GM23338 (cell line): ENCODE data around the gene HMCES. TPM values are rescaled to one million over a fixed set of nuclear protein-coding genes. Genes with fewer than 3 reads are reported as not detected.

Experiments used
- ATAC-seq: fragments of 200-7000 bp; cut with Tn5 transposase; 3 replicates; pipeline ENCODE4 v1.9.1; 2020
- DNase-seq: peaks from one replicate; pipeline ENCODE4 v3.0.0-alpha.2; 2015; ENCODE audit warnings: low spot score
- H2AFZ ChIP-seq: fragments of 200-600 bp; sonication (generic); 2 replicates; pipeline ENCODE4 v1.8.0; 2016; ENCODE audit warnings: antibody characterized with exemption, mild to moderate bottlenecking, moderate library complexity
- H3F3A ChIP-seq: fragments of 200-600 bp; sonication (generic); replicated peaks from 2 replicates; pipeline ENCODE4 v1.8.0; 2017; ENCODE audit warnings: antibody characterized with exemption, mixed run types, low read depth
- H3K27ac ChIP-seq: fragments of 200-600 bp; sonication (generic); 2 replicates; pipeline ENCODE4 v1.6.1; 2016; ENCODE audit warnings: low read depth
- H3K27me3 ChIP-seq: fragments of 200-600 bp; sonication (generic); 2 replicates; pipeline ENCODE4 v1.8.0; 2016; ENCODE audit warnings: mild to moderate bottlenecking, mixed run types, moderate library complexity; ENCODE audit not compliant: insufficient read depth
- H3K36me3 ChIP-seq: fragments of 200-600 bp; sonication (generic); 2 replicates; pipeline ENCODE4 v1.8.0; 2016; ENCODE audit warnings: mild to moderate bottlenecking; ENCODE audit not compliant: insufficient read depth
- H3K4me1 ChIP-seq: fragments of 200-600 bp; sonication (generic); 2 replicates; pipeline ENCODE4 v1.8.0; 2016; ENCODE audit warnings: mild to moderate bottlenecking, moderate library complexity; ENCODE audit not compliant: insufficient read depth
- H3K4me2 ChIP-seq: fragments of 200-600 bp; sonication (generic); 2 replicates; pipeline ENCODE4 v1.7.1; 2017; ENCODE audit warnings: mixed run types
- H3K4me3 ChIP-seq: fragments of 200-600 bp; sonication (generic); 2 replicates; pipeline ENCODE4 v1.6.1; 2016; ENCODE audit warnings: mixed run types
- H3K79me2 ChIP-seq: fragments of 200-600 bp; sonication (generic); replicated peaks from 2 replicates; pipeline ENCODE4 v1.8.0; 2017; ENCODE audit warnings: mild to moderate bottlenecking; ENCODE audit not compliant: insufficient read depth
- H3K9me2 ChIP-seq: fragments of 200-600 bp; sonication (generic); 2 replicates; pipeline ENCODE4 v1.8.0; 2017; ENCODE audit not compliant: insufficient read depth
- H4K20me1 ChIP-seq: fragments of 200-600 bp; sonication (generic); replicated peaks from 2 replicates; pipeline ENCODE4 v1.8.0; 2017; ENCODE audit warnings: mild to moderate bottlenecking; ENCODE audit not compliant: insufficient read depth
- H3K27ac Mint-ChIP-seq: 2 replicates; pipeline ENCODE4 v1.8.0; 2020; ENCODE audit warnings: inconsistent platforms, mild to moderate bottlenecking, moderate library complexity, mixed read lengths
- H3K27me3 Mint-ChIP-seq: 3 replicates; pipeline ENCODE4 v1.8.0; 2022; ENCODE audit warnings: low read depth, mild to moderate bottlenecking, moderate library complexity, mixed read lengths, inconsistent platforms; ENCODE audit not compliant: insufficient read depth, poor library complexity
- H3K36me3 Mint-ChIP-seq: 3 replicates; pipeline ENCODE4 v1.8.0; 2021; ENCODE audit warnings: low read depth, mild to moderate bottlenecking, inconsistent platforms, moderate library complexity, mixed read lengths
- H3K4me1 Mint-ChIP-seq: 3 replicates; pipeline ENCODE4 v1.8.0; 2020; ENCODE audit warnings: mild to moderate bottlenecking, inconsistent platforms, mixed read lengths
- H3K4me3 Mint-ChIP-seq: 3 replicates; pipeline ENCODE4 v1.8.0; 2021; ENCODE audit warnings: moderate library complexity, mild to moderate bottlenecking, inconsistent platforms, mixed read lengths
- H3K9me3 Mint-ChIP-seq: 3 replicates; pipeline ENCODE4 v1.8.0; 2020; ENCODE audit warnings: moderate library complexity, mild to moderate bottlenecking, inconsistent platforms, mixed read lengths
- CREB1 ChIP-seq: fragments of 250-450 bp; sonication (Bioruptor Pico); IDR thresholded peaks from 2 replicates; pipeline ENCODE4 v1.5.0; 2020; ENCODE audit warnings: low read depth, mild to moderate bottlenecking, moderate library complexity
- CTCF ChIP-seq, 2 experiments: fragments of 200-600 bp in 1 of 2; sonication (generic) in 1 of 2; conservative IDR thresholded peaks; 2 replicates each; pipeline versions ENCODE4 v1.5.1 to v1.6.1; 2016 to 2017; ENCODE audit warnings: antibody characterized with exemption in 2 of 2, low read depth in 2 of 2, mild to moderate bottlenecking in 2 of 2, moderate library complexity in 1 of 2
- EZH2phosphoT487 ChIP-seq: fragments of 200-600 bp; sonication (generic); IDR thresholded peaks from one replicate; pipeline ENCODE4 v1.8.1; 2018; ENCODE audit warnings: antibody characterized with exemption; ENCODE audit not compliant: unreplicated experiment
- JUNB ChIP-seq: IDR thresholded peaks from one replicate; pipeline ENCODE4 v1.6.1; 2016; ENCODE audit warnings: antibody characterized with exemption; ENCODE audit not compliant: unreplicated experiment
- NANOG ChIP-seq: IDR thresholded peaks from 2 replicates; pipeline ENCODE4 v1.6.1; 2016; ENCODE audit warnings: antibody characterized with exemption, borderline replicate concordance
- POLR2AphosphoS5 ChIP-seq: IDR thresholded peaks from 2 replicates; pipeline ENCODE4 v1.6.1; 2016; ENCODE audit warnings: antibody characterized with exemption, low read depth
- REST ChIP-seq: IDR thresholded peaks from one replicate; pipeline ENCODE4 v1.6.1; 2018; ENCODE audit warnings: antibody characterized with exemption; ENCODE audit not compliant: unreplicated experiment
- STAT1 ChIP-seq: IDR thresholded peaks from one replicate; pipeline ENCODE4 v1.6.1; 2016; ENCODE audit warnings: antibody characterized with exemption; ENCODE audit not compliant: unreplicated experiment
- ZNF114 ChIP-seq: fragments of 250-450 bp; sonication (Bioruptor Pico); IDR thresholded peaks from 2 replicates; pipeline ENCODE4 v1.5.0; 2020; ENCODE audit warnings: mild to moderate bottlenecking, moderate library complexity
- ZNF331 ChIP-seq: fragments of 250-450 bp; sonication (Bioruptor Pico); IDR thresholded peaks from 2 replicates; pipeline ENCODE4 v1.5.0; 2020; ENCODE audit warnings: low read depth, mild to moderate bottlenecking, moderate library complexity
- polyA plus RNA-seq: library from polyadenylated mRNA; unstranded; fragments of >200 nt; fragmentation: Nextera tagmentation; extraction: Ambion mirVana; gene quantifications from 2 replicates; pipeline ENCODE4 v1.2.1, GENCODE V29; 2016
- total RNA-seq: library from RNA; depleted of rRNA; stranded (reverse); fragments of >200 nt; shearing (Covaris generic); gene quantifications from 2 replicates; pipeline ENCODE4 v1.2.3, GENCODE V29; 2014

The HMCES gene
- total and polyA plus RNA-seq, 2 experiments from 2014 or later = 36.5 to 44.5 TPM

GRCh38 chr3:129234441-129234840, 44.2 kb upstream of the HMCES start:
- ATAC-seq = no peak

GRCh38 chr3:129235344-129235917, 43.2 kb upstream of the HMCES start:
- Histone ChIP-seq H4K20me1 (no peaks in the 10 kb centered on the region), H2AFZ (no peak overlapping the region), H3K27ac (no peak overlapping the region), H3F3A (no peaks in the 10 kb centered on the region), H3K4me1 (no peaks in the 10 kb centered on the region), H3K79me2 (no peaks in the 10 kb centered on the region), H3K4me2 (no peak overlapping the region), H3K27me3 (no peaks in the 10 kb centered on the region), H3K9me2 (no peaks in the 10 kb centered on the region), H3K36me3 (no peaks in the 10 kb centered on the region), H3K4me3 (no peak overlapping the region)
- H3K4me1 Mint-ChIP-seq = peaks cover 12% of the 10 kb centered on the region
- DNase-seq (no peak), ATAC-seq (no peak)
- TF ChIP-seq EZH2phosphoT487 (no peak), NANOG (no peak), REST (no peak), ZNF114 (CRISPR knock-in tag) (no peak), POLR2AphosphoS5 (no peak), JUNB (no peak)
- H3K27me3 Mint-ChIP-seq = peaks cover 14% of the 10 kb centered on the region
- H3K9me3 Mint-ChIP-seq = no peaks in the 10 kb centered on the region
- H3K4me3 Mint-ChIP-seq = no peak overlapping the region
- no peaks in the 10 kb centered on the region for H3K36me3 Mint-ChIP-seq
- no peak overlapping the region for H3K27ac Mint-ChIP-seq

More at GRCh38 chr3:129234441-129234840, 44.2 kb upstream of the HMCES start:
- Histone ChIP-seq H3K9me2 (no peaks in the 10 kb centered on the region), H3K4me2 (no peak overlapping the region), H3K27me3 (no peaks in the 10 kb centered on the region), H3K4me1 (no peaks in the 10 kb centered on the region), H3F3A (no peaks in the 10 kb centered on the region), H4K20me1 (no peaks in the 10 kb centered on the region), H3K79me2 (no peaks in the 10 kb centered on the region), H2AFZ (no peak overlapping the region), H3K36me3 (no peaks in the 10 kb centered on the region), H3K4me3 (no peak overlapping the region), H3K27ac (no peak overlapping the region)
- peaks cover 13% of the 10 kb centered on the region for H3K27me3 Mint-ChIP-seq
- DNase-seq = no peak
- no peaks in the 10 kb centered on the region for H3K36me3 Mint-ChIP-seq
- H3K9me3 Mint-ChIP-seq = no peaks in the 10 kb centered on the region
- H3K27ac Mint-ChIP-seq = no peak overlapping the region
- TF ChIP-seq STAT1 (no peak), EZH2phosphoT487 (no peak), CREB1 (CRISPR knock-in tag) (no peak), ZNF331 (CRISPR knock-in tag) (no peak), ZNF114 (CRISPR knock-in tag) (no peak), POLR2AphosphoS5 (no peak), CTCF (conservative IDR thresholded peaks at IDR 0.05; ENCODE audit: low read depth in 2 of 2) (no peak)
- H3K4me1 Mint-ChIP-seq = peaks cover 10% of the 10 kb centered on the region
- H3K4me3 Mint-ChIP-seq = no peak overlapping the region
